Measurements from ENCODE around the gene KY.
"Not testable (repeated sequence)": the region's sequence is repeated elsewhere in the genome, so short reads cannot be mapped to it uniquely, and the experiment has no call there.

KY gene

DNA sequence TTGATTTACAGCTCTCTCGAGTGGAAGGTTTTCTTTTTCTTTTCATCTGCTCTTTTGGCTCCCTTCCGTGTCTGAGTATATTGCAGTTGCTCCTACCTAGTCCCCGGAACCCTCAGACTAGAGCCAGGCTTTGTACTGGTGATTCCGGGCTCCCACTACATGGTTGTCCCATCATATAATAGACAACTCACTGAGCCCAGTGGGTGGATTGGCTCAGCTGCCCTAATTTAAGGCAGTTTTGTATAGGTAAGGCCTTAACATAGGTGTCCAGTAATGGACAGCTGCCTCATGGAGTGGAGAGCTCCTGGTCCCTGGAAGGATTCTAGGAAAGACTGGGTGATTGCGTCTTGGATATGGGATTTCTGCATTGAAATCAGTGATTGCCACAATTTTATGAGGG is 58.0 kb downstream of the KY start:
- H3K36me3 Mint-ChIP-seq: no peaks in the 10 kb centered on the region
- peaks cover 10% of the 10 kb centered on the region for H3K27me3 Mint-ChIP-seq
- no peaks in the 10 kb centered on the region for H3K4me1 Mint-ChIP-seq
- ATAC-seq: no peak
- H3K9me3 Mint-ChIP-seq: no peaks in the 10 kb centered on the region
- H3K4me3 Mint-ChIP-seq: no peak overlapping the region
- no peak overlapping the region for H3K27ac Mint-ChIP-seq

DNA sequence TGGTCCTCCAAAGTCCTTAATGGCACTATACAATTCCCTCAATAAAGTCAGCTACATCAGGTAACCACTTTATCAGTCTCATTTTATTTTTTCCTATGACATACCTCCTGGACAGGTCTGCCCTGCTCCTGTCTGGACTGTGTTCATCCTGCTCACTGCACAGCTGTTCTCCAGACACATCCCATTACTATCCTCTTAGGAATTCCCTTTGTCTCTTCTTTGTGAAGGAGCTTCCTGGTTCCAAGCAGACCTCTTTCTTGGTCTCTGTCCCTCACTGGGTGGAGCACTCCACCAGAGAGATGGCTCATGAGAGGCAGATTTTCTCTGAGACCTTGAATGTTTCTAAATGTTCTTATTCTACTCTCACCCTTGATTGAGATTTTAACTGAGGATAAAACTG is 60.1 kb downstream of the KY start:
- Mint-ChIP-seq H3K27me3 (peaks cover 17% of the 10 kb centered on the region), H3K4me3 (no peak overlapping the region), H3K27ac (no peak overlapping the region), H3K4me1 (no peaks in the 10 kb centered on the region), H3K36me3 (no peaks in the 10 kb centered on the region), H3K9me3 (no peaks in the 10 kb centered on the region)
- ATAC-seq: no peak

DNA sequence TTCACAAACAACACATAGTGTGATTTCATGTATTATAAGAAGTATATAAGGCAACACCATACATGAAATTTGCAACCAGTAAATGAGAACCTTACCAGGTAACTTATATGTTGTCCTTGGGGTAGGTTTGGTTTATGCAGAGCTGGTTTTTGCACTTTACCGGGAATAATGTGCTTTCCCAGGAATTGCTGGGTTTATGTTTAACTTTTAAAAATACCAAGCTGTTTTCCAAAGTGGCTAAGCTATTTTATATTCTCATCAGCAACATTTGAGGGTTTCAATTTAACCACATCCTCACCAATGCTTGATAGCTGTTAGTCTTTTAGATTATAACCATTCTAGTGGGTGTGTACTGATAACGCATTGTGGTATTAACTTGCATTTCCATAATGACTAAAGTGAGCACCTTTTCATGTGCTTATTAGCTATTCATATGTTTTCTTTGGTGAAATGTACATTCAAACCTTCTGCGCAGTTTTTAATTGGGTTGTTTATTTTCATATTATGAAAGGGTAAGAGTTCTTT is 71.6 kb downstream of the KY start:
- no peak overlapping the region for H3K27ac Mint-ChIP-seq
- no peak for ATAC-seq
- H3K36me3 Mint-ChIP-seq: peaks cover 6% of the 10 kb centered on the region
- H3K4me1 Mint-ChIP-seq: no peaks in the 10 kb centered on the region
- H3K27me3 Mint-ChIP-seq: no peaks in the 10 kb centered on the region
- no peak overlapping the region for H3K4me3 Mint-ChIP-seq
- peaks cover 7% of the 10 kb centered on the region for H3K9me3 Mint-ChIP-seq

DNA sequence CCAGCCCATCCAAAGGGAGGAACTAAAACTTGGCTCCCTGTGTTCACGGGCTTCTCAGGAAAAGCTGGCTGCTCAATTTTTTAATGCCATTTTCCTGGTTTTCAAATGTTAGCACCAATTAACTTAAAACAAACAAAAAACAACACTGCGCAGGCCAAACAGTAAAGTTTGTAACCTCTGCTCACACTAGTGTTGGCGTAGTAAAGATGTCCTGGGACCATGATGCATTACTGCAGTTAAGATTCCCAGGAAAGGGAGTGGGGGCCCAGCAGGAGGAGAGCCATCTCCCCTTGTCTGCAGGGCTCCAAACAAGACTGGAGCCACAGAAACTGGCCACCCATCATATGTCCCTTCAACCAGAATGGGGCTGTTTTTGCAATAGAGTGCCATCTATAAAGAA is 74.0 kb downstream of the KY start:
- no peak for ATAC-seq
- Mint-ChIP-seq H3K27me3 (no peaks in the 10 kb centered on the region), H3K4me1 (no peaks in the 10 kb centered on the region), H3K27ac (no peak overlapping the region), H3K4me3 (no peak overlapping the region), H3K9me3 (peaks cover 14% of the 10 kb centered on the region), H3K36me3 (peaks cover 11% of the 10 kb centered on the region)

DNA sequence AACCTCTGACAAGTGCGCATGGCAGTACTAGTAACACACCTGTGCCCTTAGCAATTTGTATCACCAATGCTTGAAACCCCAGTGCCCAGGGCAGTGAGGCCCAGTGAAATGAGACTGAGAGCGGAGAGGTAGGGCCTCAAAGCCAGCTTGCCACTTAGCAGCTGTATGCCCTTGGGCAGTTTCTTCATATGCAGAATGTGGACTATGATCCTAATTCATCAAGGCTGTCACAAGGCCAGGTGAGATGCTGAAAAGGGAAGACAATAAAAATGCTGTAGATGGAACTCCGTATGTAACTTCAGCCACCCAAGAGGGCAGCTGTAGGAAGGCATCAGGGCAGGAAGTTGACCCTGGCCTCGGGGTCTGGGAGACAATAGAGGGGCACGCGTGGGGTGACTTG is 74.4 kb downstream of the KY start:
- no peak overlapping the region for H3K4me3 Mint-ChIP-seq
- no peak overlapping the region for H3K27ac Mint-ChIP-seq
- H3K4me1 Mint-ChIP-seq: no peaks in the 10 kb centered on the region
- peaks cover 14% of the 10 kb centered on the region for H3K9me3 Mint-ChIP-seq
- peaks cover 11% of the 10 kb centered on the region for H3K36me3 Mint-ChIP-seq
- no peaks in the 10 kb centered on the region for H3K27me3 Mint-ChIP-seq
- ATAC-seq: no peak

DNA sequence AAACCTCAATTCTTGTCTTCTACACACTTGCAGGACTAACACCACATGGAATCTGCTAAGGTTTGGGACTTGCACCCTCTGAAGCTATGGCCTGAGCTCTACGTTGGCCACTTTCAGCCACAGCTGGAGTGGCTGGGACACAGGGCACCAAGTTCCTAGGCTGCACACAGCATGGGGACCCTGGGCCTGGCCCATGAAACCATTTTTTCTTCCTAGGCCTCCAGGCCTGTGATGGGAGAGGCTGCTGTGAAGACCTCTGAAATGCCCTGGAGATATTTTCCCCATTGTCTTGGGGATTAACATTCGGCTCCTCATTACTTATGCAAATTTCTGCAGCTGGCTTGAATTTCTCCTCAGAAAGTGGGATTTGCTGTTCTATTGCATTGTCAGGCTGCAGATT is 80.9 kb downstream of the KY start:
- H3K4me3 Mint-ChIP-seq, H3K27me3 Mint-ChIP-seq, H3K27ac Mint-ChIP-seq, H3K4me1 Mint-ChIP-seq, ATAC-seq: not testable (repeated sequence)
- Mint-ChIP-seq H3K36me3 (peaks cover 14% of the 10 kb centered on the region), H3K9me3 (peaks cover 26% of the 10 kb centered on the region)

DNA sequence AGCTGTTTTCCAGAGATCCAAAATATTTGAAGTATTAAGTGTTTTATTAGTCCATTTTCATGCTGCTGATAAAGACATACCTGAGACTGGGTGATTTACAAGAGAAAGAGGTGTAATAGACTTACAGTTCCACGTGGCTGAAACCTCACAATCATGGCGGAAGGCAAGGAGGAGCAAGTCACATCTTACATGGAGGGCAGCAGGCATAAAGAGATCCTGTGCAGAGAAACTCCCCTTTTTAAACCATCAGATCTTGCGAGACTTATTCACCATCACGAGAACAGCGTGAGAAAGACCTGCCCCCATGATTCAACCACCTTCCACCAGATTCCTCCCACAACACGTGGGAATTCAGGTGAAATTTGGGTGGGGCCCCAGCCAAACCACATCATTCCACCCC is 82.0 kb downstream of the KY start:
- H3K36me3 Mint-ChIP-seq: peaks cover 17% of the 10 kb centered on the region
- peaks cover 23% of the 10 kb centered on the region for H3K9me3 Mint-ChIP-seq
- no peaks in the 10 kb centered on the region for H3K27me3 Mint-ChIP-seq
- H3K27ac Mint-ChIP-seq: no peak overlapping the region
- no peak for ATAC-seq
- H3K4me1 Mint-ChIP-seq: no peaks in the 10 kb centered on the region
- no peak overlapping the region for H3K4me3 Mint-ChIP-seq

DNA sequence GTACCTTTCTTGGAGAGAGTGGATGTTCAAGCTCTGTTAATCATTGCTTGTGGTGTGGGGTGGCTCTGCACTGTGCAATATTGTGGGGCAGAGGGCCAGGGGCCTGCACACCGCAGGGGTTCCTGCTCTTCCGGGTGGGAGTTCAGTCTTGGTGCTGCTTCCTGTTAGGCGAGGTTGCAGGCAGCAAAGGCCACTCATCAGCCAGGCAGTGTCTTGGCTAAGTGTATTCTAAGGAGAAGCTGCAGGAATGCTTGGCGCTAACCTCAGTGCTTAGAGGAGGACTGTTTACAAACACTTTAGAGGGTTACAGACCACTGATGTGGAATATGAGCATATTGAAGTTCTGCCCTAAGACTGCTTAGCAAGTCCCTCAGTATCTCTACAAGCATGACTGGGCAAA is 83.2 kb downstream of the KY start:
- Mint-ChIP-seq H3K4me3 (no peak overlapping the region), H3K27me3 (no peaks in the 10 kb centered on the region), H3K4me1 (no peaks in the 10 kb centered on the region), H3K36me3 (peaks cover 26% of the 10 kb centered on the region), H3K9me3 (peaks cover 18% of the 10 kb centered on the region), H3K27ac (no peak overlapping the region)
- ATAC-seq: no peak

DNA sequence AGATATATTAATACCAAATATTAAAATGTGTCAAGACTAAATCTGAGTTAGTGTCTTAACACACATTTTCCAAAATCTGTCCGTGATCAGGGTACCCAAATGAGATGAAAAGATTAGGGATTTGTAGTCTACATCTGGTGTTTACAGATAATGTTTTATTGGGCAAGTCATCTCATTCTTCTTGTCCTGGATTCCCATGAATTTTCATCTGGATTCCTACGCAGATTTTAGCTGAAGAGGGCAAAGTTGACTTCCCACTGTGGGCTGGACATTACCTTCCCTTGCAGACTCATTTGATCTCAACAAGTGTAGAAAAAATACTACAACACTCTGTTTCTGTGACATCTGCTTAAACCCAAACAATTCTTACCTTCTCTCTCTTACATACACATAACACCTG is 85.8 kb downstream of the KY start:
- Mint-ChIP-seq H3K9me3 (peaks cover 7% of the 10 kb centered on the region), H3K27ac (no peak overlapping the region)
- no peak for ATAC-seq

DNA sequence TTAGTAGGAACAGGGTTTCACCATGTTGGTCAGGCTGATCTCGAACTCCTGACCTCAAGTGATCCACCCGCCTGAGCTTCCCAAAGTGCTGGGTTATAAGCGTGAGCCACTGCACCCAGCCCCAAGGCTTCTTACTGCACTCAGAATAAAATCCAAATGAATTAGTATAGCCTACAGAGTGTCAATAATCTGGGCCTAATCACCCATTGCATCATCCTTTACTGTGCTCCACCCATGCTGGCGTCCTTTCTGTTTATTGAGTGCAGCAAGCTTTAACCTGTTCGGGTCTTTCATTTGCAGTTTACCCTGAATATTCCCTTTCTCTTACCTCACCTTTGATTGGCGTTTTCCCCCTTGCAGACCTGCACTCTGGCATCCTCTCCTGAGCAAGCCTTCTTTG is 87.2 kb downstream of the KY start:
- Mint-ChIP-seq H3K27ac (no peak overlapping the region), H3K36me3 (peaks cover 51% of the 10 kb centered on the region), H3K9me3 (peaks cover 1% of the 10 kb centered on the region), H3K4me1 (no peaks in the 10 kb centered on the region), H3K27me3 (no peaks in the 10 kb centered on the region), H3K4me3 (no peak overlapping the region)
- no peak for ATAC-seq

More for the DNA sequence above, 85.8 kb downstream of the KY start:
- Mint-ChIP-seq H3K4me3 (no peak overlapping the region), H3K4me1 (no peaks in the 10 kb centered on the region), H3K36me3 (peaks cover 39% of the 10 kb centered on the region), H3K27me3 (no peaks in the 10 kb centered on the region)

DNA sequence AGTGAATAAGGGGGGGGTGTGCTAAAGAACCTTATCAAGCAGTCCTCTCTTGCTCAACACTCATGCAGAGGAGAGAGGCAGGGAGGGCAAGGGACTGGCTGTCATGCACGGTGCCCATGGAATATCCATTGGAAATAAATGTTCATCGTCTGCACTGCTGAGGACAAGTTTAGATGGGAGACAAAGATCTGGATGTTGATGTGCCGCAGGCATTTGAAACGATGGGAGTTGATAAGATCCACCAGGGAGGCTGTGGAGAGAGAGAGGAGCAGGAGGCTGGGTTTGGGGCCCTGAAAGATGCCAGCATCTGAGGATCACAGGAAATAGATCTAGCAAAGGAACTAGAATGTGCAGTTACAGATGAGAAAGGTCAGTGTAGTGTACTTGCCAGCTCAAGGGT is 88.8 kb downstream of the KY start:
- no peak overlapping the region for H3K4me3 Mint-ChIP-seq
- H3K27ac Mint-ChIP-seq: no peak overlapping the region
- peaks cover 59% of the 10 kb centered on the region for H3K36me3 Mint-ChIP-seq
- H3K9me3 Mint-ChIP-seq: no peaks in the 10 kb centered on the region
- H3K4me1 Mint-ChIP-seq: no peaks in the 10 kb centered on the region
- ATAC-seq: no peak
- no peaks in the 10 kb centered on the region for H3K27me3 Mint-ChIP-seq

DNA sequence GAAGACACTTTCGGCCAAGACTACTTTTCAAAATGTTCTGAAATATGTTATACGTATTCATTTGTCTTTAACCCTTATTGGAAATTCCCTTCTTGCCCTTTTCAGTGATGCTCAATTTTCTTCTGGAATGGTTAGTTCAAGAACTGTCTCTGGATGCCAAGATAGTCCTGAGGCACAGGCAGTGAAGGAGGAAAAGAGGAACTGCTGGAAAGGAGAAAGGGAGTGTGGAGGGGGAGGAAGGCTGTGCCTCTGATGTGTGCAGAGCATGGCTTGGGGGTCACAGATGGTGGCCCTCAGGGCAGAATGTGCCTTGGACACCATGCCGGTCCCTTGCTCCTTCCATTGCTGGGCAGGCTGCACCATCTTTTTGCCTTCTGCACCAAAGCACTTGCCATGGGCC is 91.2 kb downstream of the KY start:
- Mint-ChIP-seq H3K4me3 (no peak overlapping the region), H3K9me3 (no peaks in the 10 kb centered on the region), H3K27ac (no peak overlapping the region), H3K27me3 (no peaks in the 10 kb centered on the region), H3K4me1 (no peaks in the 10 kb centered on the region), H3K36me3 (peaks cover 64% of the 10 kb centered on the region)
- ATAC-seq: no peak

Measured in stimulated activated memory B cell treated with anti-CD40 and anti-IgM and Interleukin-4, amounts not matched to agents 10 μg/mL and 1 μg/mL and 100 μg/mL, for 72 hours (primary cell).